Measurements from ENCODE around the gene SLC39A9.

DNA sequence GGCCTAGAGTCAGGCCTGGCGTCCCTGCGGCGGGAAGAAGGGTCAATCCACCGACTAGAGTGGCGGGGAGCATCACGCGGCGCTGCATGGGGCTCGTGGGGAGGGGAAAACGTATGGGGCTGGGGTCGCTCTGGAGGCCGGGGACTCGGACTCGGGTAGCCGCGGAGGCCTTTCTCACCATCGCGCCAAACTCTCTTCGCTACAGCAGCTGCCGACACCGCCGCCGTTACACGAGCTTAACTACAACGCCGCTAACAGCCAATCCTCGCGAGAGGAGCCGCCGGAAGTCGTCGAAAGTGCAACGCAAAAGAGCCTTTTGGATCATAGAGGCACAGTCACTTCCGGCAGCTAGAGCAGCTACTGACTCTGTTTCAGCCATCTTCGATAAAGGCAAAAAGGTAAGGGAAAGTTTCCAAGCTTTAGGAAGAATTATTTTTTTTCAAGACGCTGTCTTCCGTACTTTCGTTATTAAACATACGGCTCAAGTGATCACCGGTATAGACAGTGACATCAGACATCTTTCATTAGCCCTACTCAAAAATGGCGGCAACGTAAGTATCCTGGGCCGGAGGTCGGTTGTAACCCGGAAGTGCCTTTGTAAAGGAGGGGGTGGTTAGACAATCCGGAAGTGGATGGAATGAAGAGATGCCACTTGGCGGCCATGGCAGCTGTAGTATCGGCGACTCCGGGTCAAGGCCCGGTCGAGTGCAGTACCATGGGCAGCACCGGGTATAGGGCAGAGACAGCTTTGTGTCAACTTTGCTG, at the start of gene SLC39A9, which contains the start of gene ERH:
- TF ChIP-seq, protein P1, sequence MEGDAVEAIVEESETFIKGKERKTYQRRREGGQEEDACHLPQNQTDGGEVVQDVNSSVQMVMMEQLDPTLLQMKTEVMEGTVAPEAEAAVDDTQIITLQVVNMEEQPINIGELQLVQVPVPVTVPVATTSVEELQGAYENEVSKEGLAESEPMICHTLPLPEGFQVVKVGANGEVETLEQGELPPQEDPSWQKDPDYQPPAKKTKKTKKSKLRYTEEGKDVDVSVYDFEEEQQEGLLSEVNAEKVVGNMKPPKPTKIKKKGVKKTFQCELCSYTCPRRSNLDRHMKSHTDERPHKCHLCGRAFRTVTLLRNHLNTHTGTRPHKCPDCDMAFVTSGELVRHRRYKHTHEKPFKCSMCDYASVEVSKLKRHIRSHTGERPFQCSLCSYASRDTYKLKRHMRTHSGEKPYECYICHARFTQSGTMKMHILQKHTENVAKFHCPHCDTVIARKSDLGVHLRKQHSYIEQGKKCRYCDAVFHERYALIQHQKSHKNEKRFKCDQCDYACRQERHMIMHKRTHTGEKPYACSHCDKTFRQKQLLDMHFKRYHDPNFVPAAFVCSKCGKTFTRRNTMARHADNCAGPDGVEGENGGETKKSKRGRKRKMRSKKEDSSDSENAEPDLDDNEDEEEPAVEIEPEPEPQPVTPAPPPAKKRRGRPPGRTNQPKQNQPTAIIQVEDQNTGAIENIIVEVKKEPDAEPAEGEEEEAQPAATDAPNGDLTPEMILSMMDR (IDR thresholded peaks at IDR 0.05): no peak
- peak; percentile 66 for TF ChIP-seq POLR2AphosphoS5 (IDR thresholded peaks at IDR 0.05; ENCODE audit: low read depth, low read length)
- TF ChIP-seq, protein P2, sequence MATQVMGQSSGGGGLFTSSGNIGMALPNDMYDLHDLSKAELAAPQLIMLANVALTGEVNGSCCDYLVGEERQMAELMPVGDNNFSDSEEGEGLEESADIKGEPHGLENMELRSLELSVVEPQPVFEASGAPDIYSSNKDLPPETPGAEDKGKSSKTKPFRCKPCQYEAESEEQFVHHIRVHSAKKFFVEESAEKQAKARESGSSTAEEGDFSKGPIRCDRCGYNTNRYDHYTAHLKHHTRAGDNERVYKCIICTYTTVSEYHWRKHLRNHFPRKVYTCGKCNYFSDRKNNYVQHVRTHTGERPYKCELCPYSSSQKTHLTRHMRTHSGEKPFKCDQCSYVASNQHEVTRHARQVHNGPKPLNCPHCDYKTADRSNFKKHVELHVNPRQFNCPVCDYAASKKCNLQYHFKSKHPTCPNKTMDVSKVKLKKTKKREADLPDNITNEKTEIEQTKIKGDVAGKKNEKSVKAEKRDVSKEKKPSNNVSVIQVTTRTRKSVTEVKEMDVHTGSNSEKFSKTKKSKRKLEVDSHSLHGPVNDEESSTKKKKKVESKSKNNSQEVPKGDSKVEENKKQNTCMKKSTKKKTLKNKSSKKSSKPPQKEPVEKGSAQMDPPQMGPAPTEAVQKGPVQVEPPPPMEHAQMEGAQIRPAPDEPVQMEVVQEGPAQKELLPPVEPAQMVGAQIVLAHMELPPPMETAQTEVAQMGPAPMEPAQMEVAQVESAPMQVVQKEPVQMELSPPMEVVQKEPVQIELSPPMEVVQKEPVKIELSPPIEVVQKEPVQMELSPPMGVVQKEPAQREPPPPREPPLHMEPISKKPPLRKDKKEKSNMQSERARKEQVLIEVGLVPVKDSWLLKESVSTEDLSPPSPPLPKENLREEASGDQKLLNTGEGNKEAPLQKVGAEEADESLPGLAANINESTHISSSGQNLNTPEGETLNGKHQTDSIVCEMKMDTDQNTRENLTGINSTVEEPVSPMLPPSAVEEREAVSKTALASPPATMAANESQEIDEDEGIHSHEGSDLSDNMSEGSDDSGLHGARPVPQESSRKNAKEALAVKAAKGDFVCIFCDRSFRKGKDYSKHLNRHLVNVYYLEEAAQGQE (IDR thresholded peaks at IDR 0.05; ENCODE audit: insufficient read depth in 1 of 2, low read depth in 2 of 2, low read length in 1 of 2): peak in 1 of 2 experiments; percentile 13; a peak in 1 of 4 replicates

Data from Panc1 (cell line).